ENCODE results near the gene PLEKHF1.
"Not testable (repeated sequence)": the region's sequence is repeated elsewhere in the genome, so short reads cannot be mapped to it uniquely, and the experiment has no call there.

PLEKHF1 gene

DNA sequence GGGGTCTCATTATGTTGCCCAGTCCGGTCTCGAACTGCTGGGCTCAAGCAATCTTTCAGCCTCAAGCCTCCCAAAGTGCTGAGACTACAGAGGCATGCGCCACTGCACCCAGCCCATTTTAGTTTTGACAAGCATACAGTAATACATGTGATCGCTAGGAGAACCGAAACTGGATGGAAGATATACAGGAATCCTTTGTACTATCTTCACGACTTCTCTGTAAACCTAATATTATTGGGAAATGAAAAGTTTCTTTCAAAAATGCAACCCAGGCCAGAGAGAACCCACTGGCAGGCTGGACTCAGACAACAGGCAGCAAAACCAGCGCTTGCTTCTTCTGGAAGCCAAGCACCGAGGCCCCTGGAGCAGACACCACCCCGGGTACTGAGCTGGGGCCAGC is 40.4 kb downstream of the PLEKHF1 start:
- no CpG with 5 or more reads among the region's 9 CpGs for WGBS (ENCODE audit: extremely low coverage, insufficient coverage, insufficient read length)
- Histone ChIP-seq H3K79me2 (ENCODE audit: control insufficient read depth, insufficient read depth, low read length, poor library complexity) (no peaks in the 10 kb centered on the region), H4K91ac (ENCODE audit: low read depth, low read length) (no peak overlapping the region), H3K27ac (ENCODE audit: low read depth, low read length) (no peak overlapping the region), H3K9ac (ENCODE audit: low read length) (no peak overlapping the region), H2AK5ac (ENCODE audit: low read length) (no peak overlapping the region), H4K8ac (ENCODE audit: low read depth, low read length) (no peak overlapping the region), H2BK12ac (ENCODE audit: low read length) (no peak overlapping the region), H4K12ac (ENCODE audit: low read depth, low read length) (no peak overlapping the region), H3K79me1 (ENCODE audit: low read length) (no peaks in the 10 kb centered on the region), H3K36me3 (ENCODE audit: control insufficient read depth in 1 of 2, insufficient read depth in 2 of 2, low read length in 2 of 2) (peaks cover 27 to 33% of the 10 kb centered on the region in 2 experiments), H2BK5ac (ENCODE audit: low read depth, low read length, poor library complexity) (no peak overlapping the region), H3K4me3 (ENCODE audit: low read depth, low read length) (no peak overlapping the region), H3K4me2 (ENCODE audit: low read length) (no peak overlapping the region), H3K23ac (ENCODE audit: low read length) (no peak overlapping the region), H3K18ac (ENCODE audit: low read length) (no peak overlapping the region), H2BK120ac (ENCODE audit: insufficient read depth, low read length, poor library complexity) (no peak overlapping the region), H3K4ac (ENCODE audit: low read depth, low read length) (no peak overlapping the region), H3K27me3 (ENCODE audit: insufficient read depth, low read length) (no peaks in the 10 kb centered on the region), H3K9me3 (ENCODE audit: insufficient read depth, low read depth, low read length) (peaks cover 2% of the 10 kb centered on the region), H3K14ac (ENCODE audit: low read length) (no peak overlapping the region), H2AFZ (ENCODE audit: insufficient read depth, low read length, poor library complexity) (no peak overlapping the region), H3K4me1 (ENCODE audit: control insufficient read depth in 1 of 2, insufficient read depth in 2 of 2, low read length in 2 of 2) (peaks cover 5% of the 10 kb centered on the region in 2 experiments)
- no peak for DNase-seq

DNA sequence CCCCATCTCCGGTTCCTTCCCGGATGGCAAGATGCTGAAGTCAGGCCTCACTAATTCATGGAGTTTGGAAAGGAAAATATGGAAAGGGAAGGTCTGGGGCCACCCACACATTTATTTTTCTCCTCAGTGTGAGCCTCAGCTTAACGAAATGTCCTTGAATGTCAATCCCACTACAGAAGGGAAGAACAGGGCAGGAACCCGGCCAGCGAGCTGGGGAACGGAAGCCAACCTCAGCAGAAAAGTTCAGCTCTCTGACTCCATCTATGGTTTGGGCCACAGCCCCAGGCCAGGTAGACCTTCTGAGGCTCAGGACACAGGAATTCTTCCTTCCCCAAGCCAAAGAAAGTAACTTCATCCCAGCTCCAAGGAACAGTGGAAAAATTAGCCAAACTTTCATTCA is 41.4 kb downstream of the PLEKHF1 start:
- Histone ChIP-seq H3K79me1 (ENCODE audit: low read length) (no peaks in the 10 kb centered on the region), H4K12ac (ENCODE audit: low read depth, low read length) (no peak overlapping the region), H3K9ac (ENCODE audit: low read length) (no peak overlapping the region), H3K27ac (ENCODE audit: low read depth, low read length) (no peak overlapping the region), H2BK12ac (ENCODE audit: low read length) (no peak overlapping the region), H3K18ac (ENCODE audit: low read length) (no peak overlapping the region), H3K14ac (ENCODE audit: low read length) (no peak overlapping the region), H3K27me3 (ENCODE audit: insufficient read depth, low read length) (no peaks in the 10 kb centered on the region), H2BK5ac (ENCODE audit: low read depth, low read length, poor library complexity) (no peak overlapping the region), H4K91ac (ENCODE audit: low read depth, low read length) (no peak overlapping the region), H4K8ac (ENCODE audit: low read depth, low read length) (no peak overlapping the region), H3K4me3 (ENCODE audit: low read depth, low read length) (no peak overlapping the region), H2AK5ac (ENCODE audit: low read length) (no peak overlapping the region), H3K4me2 (ENCODE audit: low read length) (no peak overlapping the region), H2AFZ (ENCODE audit: insufficient read depth, low read length, poor library complexity) (no peak overlapping the region), H3K9me3 (ENCODE audit: insufficient read depth, low read depth, low read length) (peaks cover 2% of the 10 kb centered on the region), H3K36me3 (ENCODE audit: control insufficient read depth in 1 of 2, insufficient read depth in 2 of 2, low read length in 2 of 2) (peaks cover 27 to 33% of the 10 kb centered on the region in 2 experiments), H3K23ac (ENCODE audit: low read length) (no peak overlapping the region), H2BK120ac (ENCODE audit: insufficient read depth, low read length, poor library complexity) (no peak overlapping the region), H3K4ac (ENCODE audit: low read depth, low read length) (no peak overlapping the region), H3K4me1 (ENCODE audit: control insufficient read depth in 1 of 2, insufficient read depth in 2 of 2, low read length in 2 of 2) (peaks cover 5% of the 10 kb centered on the region in 2 experiments), H3K79me2 (ENCODE audit: control insufficient read depth, insufficient read depth, low read length, poor library complexity) (no peaks in the 10 kb centered on the region)
- WGBS (ENCODE audit: extremely low coverage, insufficient coverage, insufficient read length), result no CpG with 5 or more reads among the region's 6 CpGs
- no peak for DNase-seq

DNA sequence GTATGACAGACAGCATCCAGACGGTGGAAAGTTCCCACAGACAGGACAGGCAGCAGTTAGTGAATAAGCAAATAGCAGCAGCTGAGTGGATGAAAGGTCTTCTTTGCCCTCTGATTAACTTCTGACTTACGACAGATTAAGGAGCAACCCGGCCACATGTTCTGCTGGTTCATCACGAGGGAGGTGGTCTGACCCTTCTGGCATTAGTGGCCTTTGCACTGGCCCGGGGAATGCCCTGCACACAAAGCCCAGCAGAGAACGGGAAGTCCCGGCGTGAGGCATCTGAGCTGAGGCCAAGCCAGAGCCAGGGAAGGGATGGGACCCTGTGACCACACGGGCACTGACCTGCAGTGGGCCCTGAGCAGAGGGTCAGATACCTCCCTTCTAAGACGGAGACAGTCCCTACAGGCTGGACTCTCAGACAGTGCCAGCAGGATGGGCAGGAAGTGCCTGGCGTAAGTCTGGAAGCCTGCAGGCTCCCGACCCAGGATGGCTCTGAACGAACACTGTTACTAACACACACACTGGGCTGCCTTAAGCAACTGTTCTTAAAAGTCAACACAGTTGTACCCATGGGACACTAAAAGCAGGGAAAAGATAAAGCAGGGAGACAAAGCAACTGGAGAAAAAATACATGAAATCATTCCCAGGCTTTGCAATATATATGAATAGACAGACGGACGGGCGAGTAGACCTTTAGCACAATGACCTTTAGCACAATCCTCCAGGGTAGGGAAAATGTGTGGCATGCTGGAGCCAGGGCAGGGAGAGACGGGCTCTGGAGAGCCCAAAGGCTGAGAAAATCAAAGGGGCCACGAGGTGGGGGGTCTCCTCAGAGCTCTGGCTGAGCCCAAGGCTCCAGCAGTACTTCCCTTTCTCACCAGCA is 43.5 kb downstream of the PLEKHF1 start:
- H4K8ac ChIP-seq (ENCODE audit: low read depth, low read length), result no peak overlapping the region
- no peak overlapping the region for H3K4ac ChIP-seq (ENCODE audit: low read depth, low read length)
- peaks cover 15 to 26% of the 10 kb centered on the region in 2 experiments for H3K36me3 ChIP-seq (ENCODE audit: control insufficient read depth in 1 of 2, insufficient read depth in 2 of 2, low read length in 2 of 2)
- peaks cover 5% of the 10 kb centered on the region in 2 experiments for H3K4me1 ChIP-seq (ENCODE audit: control insufficient read depth in 1 of 2, insufficient read depth in 2 of 2, low read length in 2 of 2)
- no peak overlapping the region for H3K4me3 ChIP-seq (ENCODE audit: low read depth, low read length)
- H2BK5ac ChIP-seq (ENCODE audit: low read depth, low read length, poor library complexity), result no peak overlapping the region
- H4K91ac ChIP-seq (ENCODE audit: low read depth, low read length), result no peak overlapping the region
- H2BK12ac ChIP-seq (ENCODE audit: low read length), result no peak overlapping the region
- no peak overlapping the region for H4K12ac ChIP-seq (ENCODE audit: low read depth, low read length)
- no peaks in the 10 kb centered on the region for H3K79me1 ChIP-seq (ENCODE audit: low read length)
- H3K9me3 ChIP-seq (ENCODE audit: insufficient read depth, low read depth, low read length), result no peaks in the 10 kb centered on the region
- H2AFZ ChIP-seq (ENCODE audit: insufficient read depth, low read length, poor library complexity), result no peak overlapping the region
- peak in 1 of 2 donors; percentile 38 for DNase-seq
- H3K23ac ChIP-seq (ENCODE audit: low read length), result no peak overlapping the region
- no peak overlapping the region for H3K14ac ChIP-seq (ENCODE audit: low read length)
- H3K4me2 ChIP-seq (ENCODE audit: low read length), result no peak overlapping the region
- no CpG with 5 or more reads among the region's 18 CpGs for WGBS (ENCODE audit: extremely low coverage, insufficient coverage, insufficient read length)
- H3K27me3 ChIP-seq (ENCODE audit: insufficient read depth, low read length), result no peaks in the 10 kb centered on the region
- H2BK120ac ChIP-seq (ENCODE audit: insufficient read depth, low read length, poor library complexity), result no peak overlapping the region
- H2AK5ac ChIP-seq (ENCODE audit: low read length), result no peak overlapping the region
- no peak overlapping the region for H3K9ac ChIP-seq (ENCODE audit: low read length)
- no peaks in the 10 kb centered on the region for H3K79me2 ChIP-seq (ENCODE audit: control insufficient read depth, insufficient read depth, low read length, poor library complexity)
- no peak overlapping the region for H3K18ac ChIP-seq (ENCODE audit: low read length)
- no peak overlapping the region for H3K27ac ChIP-seq (ENCODE audit: low read depth, low read length)

- H2AFZ ChIP-seq (ENCODE audit: insufficient read depth, low read length, poor library complexity); H2BK120ac ChIP-seq (ENCODE audit: insufficient read depth, low read length, poor library complexity); H2BK12ac ChIP-seq (ENCODE audit: low read length); H3K4me3 ChIP-seq (ENCODE audit: low read depth, low read length); H3K27ac ChIP-seq (ENCODE audit: low read depth, low read length); H2BK5ac ChIP-seq (ENCODE audit: low read depth, low read length, poor library complexity); H3K79me1 ChIP-seq (ENCODE audit: low read length); H4K12ac ChIP-seq (ENCODE audit: low read depth, low read length); H3K79me2 ChIP-seq (ENCODE audit: control insufficient read depth, insufficient read depth, low read length, poor library complexity); H3K4me2 ChIP-seq (ENCODE audit: low read length); H3K9ac ChIP-seq (ENCODE audit: low read length); H3K14ac ChIP-seq (ENCODE audit: low read length); H3K27me3 ChIP-seq (ENCODE audit: insufficient read depth, low read length); H2AK5ac ChIP-seq (ENCODE audit: low read length); H3K9me3 ChIP-seq (ENCODE audit: insufficient read depth, low read depth, low read length); DNase-seq; H4K8ac ChIP-seq (ENCODE audit: low read depth, low read length); H3K23ac ChIP-seq (ENCODE audit: low read length); H4K91ac ChIP-seq (ENCODE audit: low read depth, low read length); H3K4ac ChIP-seq (ENCODE audit: low read depth, low read length); H3K4me1 ChIP-seq (ENCODE audit: control insufficient read depth in 1 of 2, insufficient read depth in 2 of 2, low read length in 2 of 2); H3K18ac ChIP-seq (ENCODE audit: low read length): not testable (repeated sequence)
- peaks cover 15 to 25% of the 10 kb centered on the region in 2 experiments for H3K36me3 ChIP-seq (ENCODE audit: control insufficient read depth in 1 of 2, insufficient read depth in 2 of 2, low read length in 2 of 2)
- WGBS (ENCODE audit: extremely low coverage, insufficient coverage, insufficient read length), result no CpG with 5 or more reads among the region's 2 CpGs
These were observed 44.2 kb downstream of the PLEKHF1 start for GRCh38 chr19:29709440-29709798.

Measured in trophoblast cell (in vitro differentiated cells and primary cell).